HCT116 (cell line): Measurements from ENCODE around the gene FMOD. TPM values are rescaled to one million over a fixed set of nuclear protein-coding genes. Genes with fewer than 3 reads are reported as not detected.

Experiments used
- ATAC-seq: fragments of 200-7000 bp; cut with Tn5 transposase; 2 replicates; pipeline ENCODE4 v1.9.1; 2020; ENCODE audit warnings: mild to moderate bottlenecking, moderate library complexity
- BruUV-seq: library from RNA; stranded (reverse); fragments of 400-500 nt; replicated peaks from 2 replicates; lab custom pipeline; 2021; lab: Mats Ljungman, UMichigan
- CTCF ChIA-PET: fragments of 300-600 bp; sonication (Branson Sonifier 250); formaldehyde crosslinking; loops from one replicate; lab custom pipeline; 2021; ENCODE audit warnings: antibody characterized with exemption; lab: Charles Lee
- POLR2A ChIA-PET: fragments of 300-600, 350-600 bp; sonication (Branson Sonifier 250); formaldehyde crosslinking; loops from one replicate; lab custom pipeline; 2021; ENCODE audit warnings: antibody characterized with exemption; lab: Charles Lee
- RAD21 ChIA-PET, 2 experiments: fragments of 300-600 bp; sonication (Branson Sonifier 250); formaldehyde crosslinking; loops; one replicate each; lab custom pipeline; 2023; ENCODE audit warnings: low total read pairs in 2 of 2; ENCODE audit not compliant: uncharacterized antibody in 2 of 2, unreplicated experiment in 2 of 2, low non-redundant PET in 1 of 2; lab: Charles Lee
- DNase-seq: peaks from one replicate; pipeline ENCODE4 v3.0.0-alpha.2; 2010; ENCODE audit warnings: low read depth, low spot score
- H2AFZ ChIP-seq: fragments of 200-600 bp; shearing (Covaris generic), sonication (generic); 2 replicates; pipeline ENCODE4 v1.6.1; 2017; ENCODE audit warnings: low read depth, mixed run types, mixed read lengths, antibody characterized with exemption, low read length; ENCODE audit not compliant: poor library complexity, severe bottlenecking
- H3K27ac ChIP-seq: 2 replicates; pipeline ENCODE4 v1.5.1; 2012; ENCODE audit warnings: low read depth, low read length
- H3K27me3 ChIP-seq: fragments of 200-600 bp; sonication (generic); 2 replicates; pipeline ENCODE4 v1.6.1; 2016; ENCODE audit warnings: mixed run types, low read length, mixed read lengths; ENCODE audit not compliant: insufficient read depth
- H3K36me3 ChIP-seq, 2 experiments: fragments of 200-500 bp in 1 of 2; fragments of 200-600 bp in 1 of 2; sonication (Bioruptor generic) in 1 of 2; sonication (generic) in 1 of 2; 2 replicates each; pipeline versions ENCODE4 v1.5.1 to v1.6.1; 2014 to 2016; ENCODE audit warnings: low read length in 2 of 2, inconsistent platforms in 1 of 2, mixed read lengths in 1 of 2, mixed run types in 1 of 2; ENCODE audit not compliant: insufficient read depth in 2 of 2, control insufficient read depth in 1 of 2
- H3K4me1 ChIP-seq, 2 experiments: fragments of 200-600 bp in 1 of 2; sonication (generic) in 1 of 2; 2 replicates each; pipeline versions ENCODE4 v1.5.1 to v1.6.1; 2012 to 2017; ENCODE audit warnings: low read length in 2 of 2, inconsistent platforms in 1 of 2, mild to moderate bottlenecking in 1 of 2, mixed read lengths in 1 of 2, mixed run types in 1 of 2, moderate library complexity in 1 of 2; ENCODE audit not compliant: insufficient read depth in 2 of 2, control insufficient read depth in 1 of 2
- H3K4me2 ChIP-seq: fragments of 200-600 bp; sonication (generic); 2 replicates; pipeline ENCODE4 v1.6.1; 2017; ENCODE audit warnings: mixed run types, low read length, mixed read lengths
- H3K4me3 ChIP-seq, 2 experiments: fragments of 200-600 bp in 1 of 2; sonication (generic) in 1 of 2; replicated peaks in 1 of 2; 2 replicates each; pipeline ENCODE4 v1.5.1; 2011 to 2016; ENCODE audit warnings: low read length in 2 of 2, control low read depth in 1 of 2, low read depth in 1 of 2, mild to moderate bottlenecking in 1 of 2, mixed read lengths in 1 of 2, mixed run types in 1 of 2
- H3K79me2 ChIP-seq: fragments of 200-600 bp; sonication (generic); 2 replicates; pipeline ENCODE4 v1.6.1; 2017; ENCODE audit warnings: mild to moderate bottlenecking, mixed run types, low read length, moderate library complexity, mixed read lengths; ENCODE audit not compliant: insufficient read depth
- H3K9ac ChIP-seq: fragments of 200-600 bp; sonication (generic); 2 replicates; pipeline ENCODE4 v1.6.1; 2016; ENCODE audit warnings: low read length, mixed read lengths
- H3K9me2 ChIP-seq: fragments of 200-600 bp; sonication (generic), shearing (Covaris generic); 2 replicates; pipeline ENCODE4 v1.6.1; 2017; ENCODE audit warnings: mixed run types, mild to moderate bottlenecking, moderate library complexity; ENCODE audit not compliant: insufficient read depth
- H3K9me3 ChIP-seq, 2 experiments: fragments of 200-500 bp in 1 of 2; fragments of 200-600 bp in 1 of 2; sonication (Bioruptor generic) in 1 of 2; sonication (generic) in 1 of 2; 2 replicates each; pipeline ENCODE4 v1.6.1; 2014 to 2017; ENCODE audit warnings: low read length in 2 of 2, mixed read lengths in 2 of 2, inconsistent platforms in 1 of 2, low read depth in 1 of 2, mild to moderate bottlenecking in 1 of 2, mixed run types in 1 of 2, moderate library complexity in 1 of 2; ENCODE audit not compliant: control insufficient read depth in 1 of 2, insufficient read depth in 1 of 2
- H4K20me1 ChIP-seq: fragments of 200-600 bp; sonication (generic), shearing (Covaris generic); 2 replicates; pipeline ENCODE4 v1.6.1; 2017; ENCODE audit warnings: mixed run types, mild to moderate bottlenecking, moderate library complexity; ENCODE audit not compliant: insufficient read depth
- CEBPB ChIP-seq: IDR thresholded peaks from 2 replicates; pipeline ENCODE4 v1.6.1; 2012; ENCODE audit warnings: low read depth
- ELF1 ChIP-seq: IDR thresholded peaks from 2 replicates; pipeline ENCODE4 v1.6.1; 2012; ENCODE audit warnings: low read depth, borderline replicate concordance
- EZH2 ChIP-seq: fragments of 200-600 bp; sonication (generic); IDR thresholded peaks from 2 replicates; pipeline ENCODE4 v1.6.1; 2017; ENCODE audit warnings: antibody characterized with exemption, mixed run types
- EZH2phosphoT487 ChIP-seq: fragments of 200-600 bp; IDR thresholded peaks from 2 replicates; pipeline ENCODE4 v1.6.1; 2018; ENCODE audit warnings: antibody characterized with exemption, borderline replicate concordance
- FOSL1 ChIP-seq: IDR thresholded peaks from 2 replicates; pipeline ENCODE4 v1.6.1; 2012; ENCODE audit warnings: low read depth
- JUND ChIP-seq: IDR thresholded peaks from 2 replicates; pipeline ENCODE4 v1.6.1; 2012
- POLR2A ChIP-seq: IDR thresholded peaks from 2 replicates; pipeline ENCODE4 v1.7.0; 2011; ENCODE audit warnings: borderline replicate concordance; ENCODE audit not compliant: insufficient read depth, insufficient read length; ENCODE audit errors: extremely low read depth
- POLR2AphosphoS5 ChIP-seq: IDR thresholded peaks from 2 replicates; pipeline ENCODE4 v1.6.1; 2011; ENCODE audit warnings: mild to moderate bottlenecking, low read depth, low read length, moderate library complexity
- RAD21 ChIP-seq: IDR thresholded peaks from 2 replicates; pipeline ENCODE4 v1.6.1; 2012; ENCODE audit warnings: low read depth, mild to moderate bottlenecking
- SRF ChIP-seq: IDR thresholded peaks from 2 replicates; pipeline ENCODE4 v1.6.1; 2012; ENCODE audit warnings: low read depth
- TCF7L2 ChIP-seq: IDR thresholded peaks from 2 replicates; pipeline ENCODE4 v1.7.0; 2011; ENCODE audit warnings: borderline replicate concordance, inconsistent platforms; ENCODE audit not compliant: insufficient read depth, insufficient read length; ENCODE audit errors: extremely low read depth
- YY1 ChIP-seq: IDR thresholded peaks from 2 replicates; pipeline ENCODE4 v1.6.1; 2011; ENCODE audit warnings: low read length, low read depth, moderate library complexity, mild to moderate bottlenecking; ENCODE audit not compliant: insufficient replicate concordance; ENCODE audit errors: extremely low read depth
- ZFX ChIP-seq: fragments of 450-650 bp; IDR thresholded peaks from 2 replicates; pipeline ENCODE4 v1.6.1; 2017
- ZNF274 ChIP-seq: fragments of 200-500 bp; sonication (Bioruptor generic); IDR thresholded peaks from 2 replicates; pipeline ENCODE4 v1.6.1; 2014; ENCODE audit warnings: mild to moderate bottlenecking, low read depth, low read length, inconsistent platforms
- intact Hi-C: fragments of 100-400 bp; cut with micrococcal nuclease; formaldehyde crosslinking; loops from 2 replicates; pipeline ENCODE4 v1.10.0; 2022
- total RNA-seq: library from RNA; stranded (reverse); gene quantifications from one replicate; pipeline ENCODE4 v1.2.1, GENCODE V29; 2021; ENCODE audit not compliant: unreplicated experiment
- TF ChIP-seq, protein P1 (sequence below), 3 experiments: fragments of 200-600 bp in 1 of 3; sonication (generic) in 1 of 3; IDR thresholded peaks in 2 of 3; conservative IDR thresholded peaks in 1 of 3; 2 replicates each; pipeline ENCODE4 v1.5.1; 2012 to 2017; ENCODE audit warnings: low read depth in 2 of 3, low read length in 2 of 3, antibody characterized with exemption in 1 of 3, borderline replicate concordance in 1 of 3, control low read depth in 1 of 3, mild to moderate bottlenecking in 1 of 3, mixed read lengths in 1 of 3, mixed run types in 1 of 3, moderate library complexity in 1 of 3; ENCODE audit not compliant: insufficient read depth in 1 of 3
- TF ChIP-seq, protein P2 (sequence below): IDR thresholded peaks from 2 replicates; pipeline ENCODE4 v1.6.1; 2012; ENCODE audit warnings: low read depth
- TF ChIP-seq, protein P3 (sequence below): IDR thresholded peaks from 2 replicates; pipeline ENCODE4 v1.6.1; 2012

FMOD gene
- total RNA-seq, 1 experiment from 2014 or later: not detected

DNA sequence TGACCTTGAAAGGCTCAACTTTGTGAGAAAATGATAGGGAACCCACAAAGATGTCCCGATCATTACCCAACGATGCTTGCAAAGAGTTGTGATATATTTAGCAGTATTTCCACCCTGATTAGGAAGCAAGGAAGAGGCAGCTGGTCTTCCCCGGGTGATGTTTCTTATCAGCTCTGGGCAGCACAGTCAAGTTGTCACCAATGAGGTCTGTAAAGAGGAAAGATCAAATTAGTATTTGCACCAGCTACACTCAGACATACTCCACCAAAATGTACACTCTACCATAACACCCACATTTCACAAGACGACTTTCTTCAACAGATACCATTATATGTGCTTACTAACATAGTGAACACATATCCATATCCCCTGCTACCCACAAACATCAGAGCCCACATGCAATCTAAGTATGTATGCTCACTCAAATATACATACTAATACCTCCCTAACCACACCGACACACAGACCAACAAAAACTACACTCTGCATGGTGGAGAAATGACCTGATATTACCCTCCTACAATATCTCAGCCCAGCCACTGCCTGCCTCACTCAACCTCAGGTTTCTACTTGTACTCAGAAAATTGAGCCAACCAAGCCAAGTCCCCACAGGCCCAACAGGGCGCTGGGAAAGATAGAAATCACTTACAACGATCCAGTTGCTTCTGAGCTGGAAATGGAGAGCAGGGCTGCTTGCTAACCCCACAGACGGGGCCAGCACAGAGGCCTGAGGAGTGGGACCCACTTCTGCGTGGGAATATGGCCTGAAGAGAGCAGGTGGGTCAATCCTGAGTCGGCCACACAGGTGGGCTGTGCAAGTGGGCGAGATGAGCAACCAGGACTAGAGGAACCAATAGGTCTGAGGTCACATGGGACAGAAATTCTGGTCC is 50.2 kb downstream of the FMOD start:
- Histone ChIP-seq H3K9me3 (no peaks in the 10 kb centered on the region), H3K27ac (no peak overlapping the region), H4K20me1 (no peaks in the 10 kb centered on the region), H3K36me3 (no peaks in the 10 kb centered on the region), H2AFZ (no peak overlapping the region), H3K27me3 (no peaks in the 10 kb centered on the region), H3K9me2 (no peaks in the 10 kb centered on the region), H3K4me2 (no peak overlapping the region), H3K79me2 (peaks cover 3% of the 10 kb centered on the region; the same call in 1 of the 2 replicates), H3K4me1 (peaks cover 8 to 17% of the 10 kb centered on the region in 2 experiments; a peak in 2 of 4 replicates), H3K4me3 (no peak overlapping the region), H3K9ac (no peak overlapping the region)
- intact Hi-C loops: no loop called here
- TF ChIP-seq POLR2AphosphoS5 (no peak), YY1 (no peak), TCF7L2 (no peak), SRF (no peak), POLR2A (no peak), JUND (no peak), EZH2 (no peak), RAD21 (no peak), ZNF274 (no peak), FOSL1 (no peak), EZH2phosphoT487 (no peak), CEBPB (no peak), ZFX (no peak), ELF1 (no peak)
- TF ChIP-seq, protein P1, sequence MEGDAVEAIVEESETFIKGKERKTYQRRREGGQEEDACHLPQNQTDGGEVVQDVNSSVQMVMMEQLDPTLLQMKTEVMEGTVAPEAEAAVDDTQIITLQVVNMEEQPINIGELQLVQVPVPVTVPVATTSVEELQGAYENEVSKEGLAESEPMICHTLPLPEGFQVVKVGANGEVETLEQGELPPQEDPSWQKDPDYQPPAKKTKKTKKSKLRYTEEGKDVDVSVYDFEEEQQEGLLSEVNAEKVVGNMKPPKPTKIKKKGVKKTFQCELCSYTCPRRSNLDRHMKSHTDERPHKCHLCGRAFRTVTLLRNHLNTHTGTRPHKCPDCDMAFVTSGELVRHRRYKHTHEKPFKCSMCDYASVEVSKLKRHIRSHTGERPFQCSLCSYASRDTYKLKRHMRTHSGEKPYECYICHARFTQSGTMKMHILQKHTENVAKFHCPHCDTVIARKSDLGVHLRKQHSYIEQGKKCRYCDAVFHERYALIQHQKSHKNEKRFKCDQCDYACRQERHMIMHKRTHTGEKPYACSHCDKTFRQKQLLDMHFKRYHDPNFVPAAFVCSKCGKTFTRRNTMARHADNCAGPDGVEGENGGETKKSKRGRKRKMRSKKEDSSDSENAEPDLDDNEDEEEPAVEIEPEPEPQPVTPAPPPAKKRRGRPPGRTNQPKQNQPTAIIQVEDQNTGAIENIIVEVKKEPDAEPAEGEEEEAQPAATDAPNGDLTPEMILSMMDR (IDR thresholded peaks at IDR 0.05 in 2 of 3, conservative IDR thresholded peaks at IDR 0.05 in 1 of 3; ENCODE audit: borderline replicate concordance in 1 of 3, insufficient read depth in 1 of 3, low read depth in 2 of 3, low read length in 2 of 3): no peak
- TF ChIP-seq, protein P2, sequence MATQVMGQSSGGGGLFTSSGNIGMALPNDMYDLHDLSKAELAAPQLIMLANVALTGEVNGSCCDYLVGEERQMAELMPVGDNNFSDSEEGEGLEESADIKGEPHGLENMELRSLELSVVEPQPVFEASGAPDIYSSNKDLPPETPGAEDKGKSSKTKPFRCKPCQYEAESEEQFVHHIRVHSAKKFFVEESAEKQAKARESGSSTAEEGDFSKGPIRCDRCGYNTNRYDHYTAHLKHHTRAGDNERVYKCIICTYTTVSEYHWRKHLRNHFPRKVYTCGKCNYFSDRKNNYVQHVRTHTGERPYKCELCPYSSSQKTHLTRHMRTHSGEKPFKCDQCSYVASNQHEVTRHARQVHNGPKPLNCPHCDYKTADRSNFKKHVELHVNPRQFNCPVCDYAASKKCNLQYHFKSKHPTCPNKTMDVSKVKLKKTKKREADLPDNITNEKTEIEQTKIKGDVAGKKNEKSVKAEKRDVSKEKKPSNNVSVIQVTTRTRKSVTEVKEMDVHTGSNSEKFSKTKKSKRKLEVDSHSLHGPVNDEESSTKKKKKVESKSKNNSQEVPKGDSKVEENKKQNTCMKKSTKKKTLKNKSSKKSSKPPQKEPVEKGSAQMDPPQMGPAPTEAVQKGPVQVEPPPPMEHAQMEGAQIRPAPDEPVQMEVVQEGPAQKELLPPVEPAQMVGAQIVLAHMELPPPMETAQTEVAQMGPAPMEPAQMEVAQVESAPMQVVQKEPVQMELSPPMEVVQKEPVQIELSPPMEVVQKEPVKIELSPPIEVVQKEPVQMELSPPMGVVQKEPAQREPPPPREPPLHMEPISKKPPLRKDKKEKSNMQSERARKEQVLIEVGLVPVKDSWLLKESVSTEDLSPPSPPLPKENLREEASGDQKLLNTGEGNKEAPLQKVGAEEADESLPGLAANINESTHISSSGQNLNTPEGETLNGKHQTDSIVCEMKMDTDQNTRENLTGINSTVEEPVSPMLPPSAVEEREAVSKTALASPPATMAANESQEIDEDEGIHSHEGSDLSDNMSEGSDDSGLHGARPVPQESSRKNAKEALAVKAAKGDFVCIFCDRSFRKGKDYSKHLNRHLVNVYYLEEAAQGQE: no peak
- TF ChIP-seq, protein P3, sequence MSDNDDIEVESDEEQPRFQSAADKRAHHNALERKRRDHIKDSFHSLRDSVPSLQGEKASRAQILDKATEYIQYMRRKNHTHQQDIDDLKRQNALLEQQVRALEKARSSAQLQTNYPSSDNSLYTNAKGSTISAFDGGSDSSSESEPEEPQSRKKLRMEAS: no peak
- RAD21 ChIA-PET: no interaction called here
- BruUV-seq: no TSS peak
- POLR2A ChIA-PET: no interaction called here
- CTCF ChIA-PET: no interaction called here
- no peak for DNase-seq
- no peak for ATAC-seq
